Liver (tissue), 3 donors: ENCODE measurements around the gene ZNF219.

Experiments
- SP1 ChIP-seq: IDR thresholded peaks from 2 replicates; pipeline ENCODE4 v1.6.1; 2018; ENCODE audit warnings: antibody characterized with exemption, mild to moderate bottlenecking
- TF ChIP-seq, protein P1 (sequence below): IDR thresholded peaks from 2 replicates; pipeline ENCODE4 v1.6.1; 2016; ENCODE audit warnings: antibody characterized with exemption, mild to moderate bottlenecking
- TF ChIP-seq, protein P2 (sequence below): fragments of 150-350 bp; IDR thresholded peaks from 2 replicates; pipeline ENCODE4 v1.5.1; 2017; ENCODE audit warnings: improper control_type of control experiment, low read depth, low read length; ENCODE audit not compliant: missing input control
- TF ChIP-seq, protein P3 (sequence below): IDR thresholded peaks from 2 replicates; pipeline ENCODE4 v1.6.1; 2016; ENCODE audit warnings: antibody characterized with exemption
- donor health status: healthy.
- donor health status: healthy.

DNA sequence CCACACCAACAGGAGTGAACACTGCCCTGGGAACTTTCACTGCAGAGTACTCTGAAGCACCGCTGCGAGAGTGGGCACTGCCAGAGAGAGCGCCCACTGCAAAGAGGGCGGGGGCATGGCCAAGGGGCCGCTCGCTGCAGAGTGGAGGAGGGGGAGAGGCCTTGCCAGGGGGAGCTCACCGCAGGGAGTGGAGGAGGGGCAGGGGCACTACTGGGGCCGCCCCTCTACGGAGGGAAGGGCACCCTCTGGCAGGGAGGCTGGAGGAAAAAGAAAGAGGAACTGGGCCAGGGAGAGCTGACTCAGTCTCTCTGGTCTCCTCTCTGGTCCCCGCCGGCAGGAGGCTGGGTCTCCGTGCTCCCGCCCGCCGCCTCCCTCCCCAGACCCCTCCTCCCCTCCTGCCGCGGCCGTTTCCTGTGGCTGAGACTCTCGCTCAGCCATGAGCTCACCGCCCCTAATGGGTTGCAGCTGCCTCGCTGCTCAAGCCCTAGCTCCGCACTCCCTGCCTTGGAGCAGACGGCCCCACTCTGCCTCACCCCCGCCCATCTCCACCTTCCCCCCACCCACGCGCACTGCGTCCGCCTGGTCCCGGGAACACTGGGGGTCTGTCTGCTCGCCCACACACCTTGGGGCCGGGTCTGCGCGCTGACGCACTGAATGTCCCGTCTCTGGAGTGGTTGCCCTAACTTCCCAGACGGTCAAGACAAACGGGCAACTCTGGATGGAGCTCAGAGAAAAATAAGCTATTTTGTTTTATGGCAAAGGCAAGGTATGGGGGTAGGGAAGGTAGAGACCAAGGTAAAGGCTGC is 27.0 kb downstream of the ZNF219 start:
- TF ChIP-seq, protein P1, sequence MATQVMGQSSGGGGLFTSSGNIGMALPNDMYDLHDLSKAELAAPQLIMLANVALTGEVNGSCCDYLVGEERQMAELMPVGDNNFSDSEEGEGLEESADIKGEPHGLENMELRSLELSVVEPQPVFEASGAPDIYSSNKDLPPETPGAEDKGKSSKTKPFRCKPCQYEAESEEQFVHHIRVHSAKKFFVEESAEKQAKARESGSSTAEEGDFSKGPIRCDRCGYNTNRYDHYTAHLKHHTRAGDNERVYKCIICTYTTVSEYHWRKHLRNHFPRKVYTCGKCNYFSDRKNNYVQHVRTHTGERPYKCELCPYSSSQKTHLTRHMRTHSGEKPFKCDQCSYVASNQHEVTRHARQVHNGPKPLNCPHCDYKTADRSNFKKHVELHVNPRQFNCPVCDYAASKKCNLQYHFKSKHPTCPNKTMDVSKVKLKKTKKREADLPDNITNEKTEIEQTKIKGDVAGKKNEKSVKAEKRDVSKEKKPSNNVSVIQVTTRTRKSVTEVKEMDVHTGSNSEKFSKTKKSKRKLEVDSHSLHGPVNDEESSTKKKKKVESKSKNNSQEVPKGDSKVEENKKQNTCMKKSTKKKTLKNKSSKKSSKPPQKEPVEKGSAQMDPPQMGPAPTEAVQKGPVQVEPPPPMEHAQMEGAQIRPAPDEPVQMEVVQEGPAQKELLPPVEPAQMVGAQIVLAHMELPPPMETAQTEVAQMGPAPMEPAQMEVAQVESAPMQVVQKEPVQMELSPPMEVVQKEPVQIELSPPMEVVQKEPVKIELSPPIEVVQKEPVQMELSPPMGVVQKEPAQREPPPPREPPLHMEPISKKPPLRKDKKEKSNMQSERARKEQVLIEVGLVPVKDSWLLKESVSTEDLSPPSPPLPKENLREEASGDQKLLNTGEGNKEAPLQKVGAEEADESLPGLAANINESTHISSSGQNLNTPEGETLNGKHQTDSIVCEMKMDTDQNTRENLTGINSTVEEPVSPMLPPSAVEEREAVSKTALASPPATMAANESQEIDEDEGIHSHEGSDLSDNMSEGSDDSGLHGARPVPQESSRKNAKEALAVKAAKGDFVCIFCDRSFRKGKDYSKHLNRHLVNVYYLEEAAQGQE: no peak
- TF ChIP-seq, protein P2, sequence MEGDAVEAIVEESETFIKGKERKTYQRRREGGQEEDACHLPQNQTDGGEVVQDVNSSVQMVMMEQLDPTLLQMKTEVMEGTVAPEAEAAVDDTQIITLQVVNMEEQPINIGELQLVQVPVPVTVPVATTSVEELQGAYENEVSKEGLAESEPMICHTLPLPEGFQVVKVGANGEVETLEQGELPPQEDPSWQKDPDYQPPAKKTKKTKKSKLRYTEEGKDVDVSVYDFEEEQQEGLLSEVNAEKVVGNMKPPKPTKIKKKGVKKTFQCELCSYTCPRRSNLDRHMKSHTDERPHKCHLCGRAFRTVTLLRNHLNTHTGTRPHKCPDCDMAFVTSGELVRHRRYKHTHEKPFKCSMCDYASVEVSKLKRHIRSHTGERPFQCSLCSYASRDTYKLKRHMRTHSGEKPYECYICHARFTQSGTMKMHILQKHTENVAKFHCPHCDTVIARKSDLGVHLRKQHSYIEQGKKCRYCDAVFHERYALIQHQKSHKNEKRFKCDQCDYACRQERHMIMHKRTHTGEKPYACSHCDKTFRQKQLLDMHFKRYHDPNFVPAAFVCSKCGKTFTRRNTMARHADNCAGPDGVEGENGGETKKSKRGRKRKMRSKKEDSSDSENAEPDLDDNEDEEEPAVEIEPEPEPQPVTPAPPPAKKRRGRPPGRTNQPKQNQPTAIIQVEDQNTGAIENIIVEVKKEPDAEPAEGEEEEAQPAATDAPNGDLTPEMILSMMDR: no peak
- TF ChIP-seq, protein P3, sequence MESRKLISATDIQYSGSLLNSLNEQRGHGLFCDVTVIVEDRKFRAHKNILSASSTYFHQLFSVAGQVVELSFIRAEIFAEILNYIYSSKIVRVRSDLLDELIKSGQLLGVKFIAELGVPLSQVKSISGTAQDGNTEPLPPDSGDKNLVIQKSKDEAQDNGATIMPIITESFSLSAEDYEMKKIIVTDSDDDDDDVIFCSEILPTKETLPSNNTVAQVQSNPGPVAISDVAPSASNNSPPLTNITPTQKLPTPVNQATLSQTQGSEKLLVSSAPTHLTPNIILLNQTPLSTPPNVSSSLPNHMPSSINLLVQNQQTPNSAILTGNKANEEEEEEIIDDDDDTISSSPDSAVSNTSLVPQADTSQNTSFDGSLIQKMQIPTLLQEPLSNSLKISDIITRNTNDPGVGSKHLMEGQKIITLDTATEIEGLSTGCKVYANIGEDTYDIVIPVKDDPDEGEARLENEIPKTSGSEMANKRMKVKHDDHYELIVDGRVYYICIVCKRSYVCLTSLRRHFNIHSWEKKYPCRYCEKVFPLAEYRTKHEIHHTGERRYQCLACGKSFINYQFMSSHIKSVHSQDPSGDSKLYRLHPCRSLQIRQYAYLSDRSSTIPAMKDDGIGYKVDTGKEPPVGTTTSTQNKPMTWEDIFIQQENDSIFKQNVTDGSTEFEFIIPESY: no peak
- no peak for TF ChIP-seq SP1
